SU-DHL-6 (cell line): Measurements from ENCODE around the gene ARL15.

ENCODE experiments used
- H2AFZ ChIP-seq: fragments of 200-600 bp; sonication (generic); 2 replicates; pipeline ENCODE4 v1.6.1; 2014; ENCODE audit warnings: low read depth, mild to moderate bottlenecking, moderate library complexity, mixed read lengths, antibody characterized with exemption, low read length; ENCODE audit not compliant: severe bottlenecking
- H3F3A ChIP-seq: fragments of 200-600 bp; shearing (Covaris generic); 2 replicates; pipeline ENCODE4 v1.6.0; 2016; ENCODE audit warnings: antibody characterized with exemption, mild to moderate bottlenecking; ENCODE audit not compliant: insufficient read depth
- H3K27ac ChIP-seq: fragments of 200-600 bp; sonication (generic); 2 replicates; pipeline ENCODE4 v1.5.1; 2016; ENCODE audit warnings: low read depth, mild to moderate bottlenecking, low read length, moderate library complexity, mixed read lengths
- H3K27me3 ChIP-seq: fragments of 200-600 bp; sonication (generic), shearing (Covaris generic); 2 replicates; pipeline ENCODE4 v1.6.0; 2014; ENCODE audit warnings: mild to moderate bottlenecking, low read length
- H3K36me3 ChIP-seq: fragments of 200-600 bp; sonication (generic); 2 replicates; pipeline ENCODE4 v1.6.1; 2014; ENCODE audit warnings: mild to moderate bottlenecking, low read length, mixed read lengths
- H3K4me2 ChIP-seq: fragments of 300-600, 200-600 bp; shearing (Covaris generic), sonication (generic); 2 replicates; pipeline ENCODE4 v1.6.0; 2014; ENCODE audit warnings: low read length, low read depth, mild to moderate bottlenecking; ENCODE audit not compliant: poor library complexity, severe bottlenecking
- H3K4me3 ChIP-seq: fragments of 200-600 bp; sonication (generic); 2 replicates; pipeline ENCODE4 v1.5.1; 2014; ENCODE audit warnings: antibody characterized with exemption, low read length, mild to moderate bottlenecking, mixed read lengths; ENCODE audit not compliant: insufficient read depth, poor library complexity, severe bottlenecking
- H3K79me2 ChIP-seq: fragments of 200-600 bp; sonication (generic); 2 replicates; pipeline ENCODE4 v1.6.1; 2014; ENCODE audit warnings: mild to moderate bottlenecking, low read length, moderate library complexity; ENCODE audit not compliant: insufficient read depth
- H3K9ac ChIP-seq: fragments of 200-600 bp; sonication (generic); 2 replicates; pipeline ENCODE4 v1.7.0; 2014; ENCODE audit warnings: mild to moderate bottlenecking, low read length
- H3K9me2 ChIP-seq: fragments of 200-600 bp; sonication (generic); replicated peaks from 2 replicates; pipeline ENCODE4 v1.6.1; 2014; ENCODE audit warnings: low read length; ENCODE audit not compliant: insufficient read depth
- H3K9me3 ChIP-seq: fragments of 200-600 bp; sonication (generic); 2 replicates; pipeline ENCODE4 v1.6.1; 2014; ENCODE audit warnings: low read length, mixed read lengths; ENCODE audit not compliant: insufficient read depth
- H4K20me1 ChIP-seq: fragments of 200-600 bp; sonication (generic); 2 replicates; pipeline ENCODE4 v1.6.1; 2014; ENCODE audit warnings: low read depth, mild to moderate bottlenecking, antibody characterized with exemption, low read length, moderate library complexity, mixed read lengths
- EZH2phosphoT487 ChIP-seq: fragments of 200-600 bp; sonication (generic), shearing (Covaris generic); conservative IDR thresholded peaks from 2 replicates; pipeline ENCODE4 v1.6.1; 2018; ENCODE audit warnings: mild to moderate bottlenecking, antibody characterized with exemption, low read length, moderate library complexity, mixed read lengths
- TF ChIP-seq, protein P1 (sequence below): fragments of 200-600 bp; sonication (generic); IDR thresholded peaks from one replicate; pipeline ENCODE4 v1.5.1; 2017; ENCODE audit warnings: antibody characterized with exemption, mild to moderate bottlenecking, low read length, moderate library complexity; ENCODE audit not compliant: insufficient read depth, poor library complexity, severe bottlenecking

Gene ARL15

DNA sequence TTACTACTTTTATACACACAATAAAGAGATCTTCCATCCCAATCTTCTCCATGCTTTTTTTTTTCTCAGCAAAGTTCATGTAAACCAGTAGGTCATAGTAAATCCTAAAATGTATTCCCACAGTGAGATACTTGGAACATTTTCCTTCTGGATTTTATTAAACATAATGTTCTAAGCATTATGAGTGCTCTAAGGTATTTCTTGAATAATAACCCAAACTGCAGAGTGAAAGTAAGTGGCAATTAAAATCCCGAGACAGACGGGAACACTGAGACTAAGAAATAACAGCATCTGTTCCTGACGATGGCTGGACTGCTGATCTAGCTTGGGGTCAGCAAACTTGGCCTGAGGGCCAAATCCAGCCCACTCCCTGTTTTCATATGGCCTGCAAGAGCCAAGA lies 359.8 kb downstream of the ARL15 start:
- no peaks in the 10 kb centered on the region for H3F3A ChIP-seq
- H3K9me3 ChIP-seq, result no peaks in the 10 kb centered on the region

DNA sequence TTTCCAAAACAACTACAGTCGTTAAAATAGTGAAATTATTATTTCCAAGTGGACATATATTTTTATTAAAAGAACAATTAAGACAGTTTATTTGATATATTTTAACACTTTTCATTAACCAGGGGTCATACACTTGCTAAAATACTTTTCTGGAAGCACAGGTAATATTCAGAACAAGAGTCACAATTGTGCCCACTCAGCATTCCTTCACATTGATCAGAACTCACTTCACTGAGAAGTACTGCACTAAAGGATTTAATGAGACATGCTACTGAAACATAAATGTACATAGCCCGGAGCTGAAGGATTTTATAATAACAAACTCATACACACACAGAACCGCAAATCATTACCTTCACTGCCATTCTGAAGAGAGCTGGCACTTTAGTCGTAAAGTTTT lies 361.8 kb downstream of the ARL15 start:
- H3K9me3 ChIP-seq, result no peaks in the 10 kb centered on the region
- H4K20me1 ChIP-seq, result no peaks in the 10 kb centered on the region
- H3K9me2 ChIP-seq, result no peaks in the 10 kb centered on the region
- no peak overlapping the region for H3K27ac ChIP-seq
- H3F3A ChIP-seq, result no peaks in the 10 kb centered on the region
- H3K36me3 ChIP-seq, result no peaks in the 10 kb centered on the region
- no peak overlapping the region for H3K4me2 ChIP-seq
- no peak overlapping the region for H3K4me3 ChIP-seq
- no peak overlapping the region for H3K9ac ChIP-seq
- H2AFZ ChIP-seq, result no peak overlapping the region
- no peaks in the 10 kb centered on the region for H3K27me3 ChIP-seq
- TF ChIP-seq EZH2phosphoT487, result no peak
- TF ChIP-seq, protein P1, sequence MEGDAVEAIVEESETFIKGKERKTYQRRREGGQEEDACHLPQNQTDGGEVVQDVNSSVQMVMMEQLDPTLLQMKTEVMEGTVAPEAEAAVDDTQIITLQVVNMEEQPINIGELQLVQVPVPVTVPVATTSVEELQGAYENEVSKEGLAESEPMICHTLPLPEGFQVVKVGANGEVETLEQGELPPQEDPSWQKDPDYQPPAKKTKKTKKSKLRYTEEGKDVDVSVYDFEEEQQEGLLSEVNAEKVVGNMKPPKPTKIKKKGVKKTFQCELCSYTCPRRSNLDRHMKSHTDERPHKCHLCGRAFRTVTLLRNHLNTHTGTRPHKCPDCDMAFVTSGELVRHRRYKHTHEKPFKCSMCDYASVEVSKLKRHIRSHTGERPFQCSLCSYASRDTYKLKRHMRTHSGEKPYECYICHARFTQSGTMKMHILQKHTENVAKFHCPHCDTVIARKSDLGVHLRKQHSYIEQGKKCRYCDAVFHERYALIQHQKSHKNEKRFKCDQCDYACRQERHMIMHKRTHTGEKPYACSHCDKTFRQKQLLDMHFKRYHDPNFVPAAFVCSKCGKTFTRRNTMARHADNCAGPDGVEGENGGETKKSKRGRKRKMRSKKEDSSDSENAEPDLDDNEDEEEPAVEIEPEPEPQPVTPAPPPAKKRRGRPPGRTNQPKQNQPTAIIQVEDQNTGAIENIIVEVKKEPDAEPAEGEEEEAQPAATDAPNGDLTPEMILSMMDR, result no peak
- no peaks in the 10 kb centered on the region for H3K79me2 ChIP-seq

More for the DNA sequence above, 359.8 kb downstream of the ARL15 start:
- TF ChIP-seq EZH2phosphoT487, result no peak
- TF ChIP-seq, protein P1, result no peak
- H3K36me3 ChIP-seq, result no peaks in the 10 kb centered on the region
- no peak overlapping the region for H2AFZ ChIP-seq
- H3K9me2 ChIP-seq, result no peaks in the 10 kb centered on the region
- H3K79me2 ChIP-seq, result no peaks in the 10 kb centered on the region
- H4K20me1 ChIP-seq, result no peaks in the 10 kb centered on the region
- no peak overlapping the region for H3K4me3 ChIP-seq
- no peak overlapping the region for H3K4me2 ChIP-seq
- no peak overlapping the region for H3K9ac ChIP-seq
- no peak overlapping the region for H3K27ac ChIP-seq
- H3K27me3 ChIP-seq, result no peaks in the 10 kb centered on the region

DNA sequence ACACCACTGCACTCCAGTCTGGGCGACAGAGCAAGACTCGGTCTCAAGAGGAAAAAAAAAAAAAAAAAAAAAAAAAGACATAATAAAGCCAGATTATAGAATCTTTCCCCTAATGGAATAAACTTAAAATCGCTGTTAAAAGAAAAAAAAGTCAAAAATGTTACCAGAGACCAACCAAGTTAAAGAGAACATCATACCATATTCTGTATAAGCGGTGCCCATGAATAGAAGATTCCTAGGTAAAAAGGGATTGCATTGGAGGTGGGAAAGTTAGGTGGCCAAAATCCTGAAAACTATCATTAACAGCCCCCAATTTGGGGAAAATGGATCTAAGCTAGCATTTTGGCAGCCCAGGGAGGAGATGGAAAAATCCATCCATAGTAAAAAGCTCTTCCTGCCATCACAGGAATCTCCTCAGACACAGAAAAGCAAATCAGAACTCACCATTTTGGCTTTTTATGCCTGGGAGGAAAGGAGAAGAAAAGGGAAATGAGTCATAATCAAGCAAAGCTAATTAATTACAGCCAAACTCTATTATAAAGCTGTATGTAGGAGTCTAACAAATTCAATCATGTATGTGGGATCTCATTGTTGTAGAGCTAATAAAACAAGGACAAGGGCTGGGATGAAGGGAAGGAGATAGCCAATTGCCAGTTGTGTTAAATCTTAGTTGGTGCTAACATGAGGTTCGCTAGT lies 363.8 kb downstream of the ARL15 start:
- Histone ChIP-seq H3K27ac (no peak overlapping the region), H4K20me1 (no peaks in the 10 kb centered on the region), H3K79me2 (no peaks in the 10 kb centered on the region), H3K4me3 (no peak overlapping the region), H3K36me3 (no peaks in the 10 kb centered on the region), H3K9me3 (no peaks in the 10 kb centered on the region), H3K9ac (no peak overlapping the region), H3K4me2 (no peak overlapping the region), H3K27me3 (no peaks in the 10 kb centered on the region), H3F3A (no peaks in the 10 kb centered on the region), H2AFZ (no peak overlapping the region), H3K9me2 (no peaks in the 10 kb centered on the region)
- TF ChIP-seq, protein P1, result no peak
- TF ChIP-seq EZH2phosphoT487, result no peak
